Muscle layer of colon (tissue), 2 donors: ENCODE data around the gene PTGR2.
"Not testable (repeated sequence)": the region's sequence is repeated elsewhere in the genome, so short reads cannot be mapped to it uniquely, and the experiment has no call there.

Source experiments
- H3K27ac ChIP-seq: one replicate; pipeline ENCODE4 v1.7.0; 2013; ENCODE audit warnings: low read depth, mild to moderate bottlenecking, low read length, moderate library complexity
- H3K27me3 ChIP-seq, 2 donors: one replicate each; pipeline ENCODE4 v1.7.0; 2013; ENCODE audit warnings: low read length in 2 of 2, mild to moderate bottlenecking in 2 of 2; ENCODE audit not compliant: insufficient read depth in 2 of 2, control insufficient read depth in 1 of 2
- H3K36me3 ChIP-seq: one replicate; pipeline ENCODE4 v1.7.0; 2013; ENCODE audit warnings: mild to moderate bottlenecking, low read length; ENCODE audit not compliant: insufficient read depth
- H3K4me1 ChIP-seq: one replicate; pipeline ENCODE4 v1.7.0; 2013; ENCODE audit warnings: mild to moderate bottlenecking, low read length; ENCODE audit not compliant: insufficient read depth
- H3K4me3 ChIP-seq, 2 donors: one replicate each; pipeline ENCODE4 v1.7.0; 2013; ENCODE audit warnings: low read length in 2 of 2, low read depth in 1 of 2, mild to moderate bottlenecking in 1 of 2, moderate library complexity in 1 of 2
- H3K9ac ChIP-seq: one replicate; pipeline ENCODE4 v1.7.0; 2013; ENCODE audit warnings: low read length
- H3K9me3 ChIP-seq: one replicate; pipeline ENCODE4 v1.7.0; 2013; ENCODE audit warnings: mild to moderate bottlenecking, low read length
- donor health status: abdominal sarcoma.
- donor health status: Adenocarcinoma of cecum.

The PTGR2 gene

GRCh38 chr14:73818821-73819220 is 32.8 kb upstream of the PTGR2 start:
- no peak overlapping the region for H3K27ac ChIP-seq
- no peaks in the 10 kb centered on the region for H3K4me1 ChIP-seq
- no peaks in the 10 kb centered on the region for H3K9me3 ChIP-seq
- no peaks in the 10 kb centered on the region for H3K27me3 ChIP-seq
- no peak overlapping the region for H3K9ac ChIP-seq
- no peaks in the 10 kb centered on the region for H3K36me3 ChIP-seq
- no peak overlapping the region for H3K4me3 ChIP-seq

GRCh38 chr14:73820631-73821030 is 31.0 kb upstream of the PTGR2 start:
- H3K4me1 ChIP-seq, result no peaks in the 10 kb centered on the region
- no peak overlapping the region for H3K9ac ChIP-seq
- H3K27me3 ChIP-seq, result no peaks in the 10 kb centered on the region
- no peak overlapping the region for H3K27ac ChIP-seq
- no peaks in the 10 kb centered on the region for H3K36me3 ChIP-seq
- H3K9me3 ChIP-seq, result no peaks in the 10 kb centered on the region
- no peak overlapping the region for H3K4me3 ChIP-seq

GRCh38 chr14:73823339-73823885 is 28.2 kb upstream of the PTGR2 start:
- no peak overlapping the region for H3K9ac ChIP-seq
- no peaks in the 10 kb centered on the region for H3K36me3 ChIP-seq
- H3K27ac ChIP-seq, result no peak overlapping the region
- H3K27me3 ChIP-seq, result no peaks in the 10 kb centered on the region
- H3K4me1 ChIP-seq, result no peaks in the 10 kb centered on the region
- H3K4me3 ChIP-seq, result no peak overlapping the region
- no peaks in the 10 kb centered on the region for H3K9me3 ChIP-seq

- Histone ChIP-seq H3K36me3 (no peaks in the 10 kb centered on the region), H3K9me3 (no peaks in the 10 kb centered on the region), H3K4me1 (no peaks in the 10 kb centered on the region), H3K4me3 (no peak overlapping the region), H3K27ac (no peak overlapping the region), H3K9ac (no peak overlapping the region), H3K27me3 (no peaks in the 10 kb centered on the region)
Measured at GRCh38 chr14:73824127-73824526, 27.5 kb upstream of the PTGR2 start.

GRCh38 chr14:73824536-73824935 is 27.1 kb upstream of the PTGR2 start:
- Histone ChIP-seq H3K4me1 (no peaks in the 10 kb centered on the region), H3K9me3 (no peaks in the 10 kb centered on the region), H3K4me3 (no peak overlapping the region), H3K9ac (no peak overlapping the region), H3K27ac (no peak overlapping the region), H3K36me3 (no peaks in the 10 kb centered on the region), H3K27me3 (no peaks in the 10 kb centered on the region)

- Histone ChIP-seq H3K27me3 (no peaks in the 10 kb centered on the region), H3K9me3 (no peaks in the 10 kb centered on the region), H3K4me3 (no peak overlapping the region), H3K9ac (no peak overlapping the region), H3K36me3 (no peaks in the 10 kb centered on the region), H3K4me1 (no peaks in the 10 kb centered on the region), H3K27ac (peak overlapping the region; percentile 34)
Measured at GRCh38 chr14:73825551-73826188, 26.0 kb upstream of the PTGR2 start.

- H3K9me3 ChIP-seq, H3K4me1 ChIP-seq, H3K27ac ChIP-seq, H3K4me3 ChIP-seq, H3K36me3 ChIP-seq, H3K27me3 ChIP-seq, H3K9ac ChIP-seq: not testable (repeated sequence)
Measured at GRCh38 chr14:73827190-73827589, 24.4 kb upstream of the PTGR2 start.

GRCh38 chr14:73829071-73829470 is 22.6 kb upstream of the PTGR2 start:
- H3K4me1 ChIP-seq, result peaks cover 10% of the 10 kb centered on the region
- no peaks in the 10 kb centered on the region for H3K27me3 ChIP-seq
- H3K9me3 ChIP-seq, result no peaks in the 10 kb centered on the region
- H3K36me3 ChIP-seq, result no peaks in the 10 kb centered on the region
- H3K9ac ChIP-seq, result no peak overlapping the region
- H3K27ac ChIP-seq, result no peak overlapping the region
- H3K4me3 ChIP-seq, result no peak overlapping the region

- Histone ChIP-seq H3K4me1 (peaks cover 10% of the 10 kb centered on the region), H3K27ac (no peak overlapping the region), H3K27me3 (no peaks in the 10 kb centered on the region), H3K9me3 (no peaks in the 10 kb centered on the region), H3K36me3 (no peaks in the 10 kb centered on the region), H3K9ac (no peak overlapping the region), H3K4me3 (no peak overlapping the region)
Measured at GRCh38 chr14:73829526-73830431, 21.9 kb upstream of the PTGR2 start.

- Histone ChIP-seq H3K9me3 (no peaks in the 10 kb centered on the region), H3K4me3 (no peak overlapping the region), H3K27me3 (no peaks in the 10 kb centered on the region), H3K27ac (no peak overlapping the region), H3K36me3 (no peaks in the 10 kb centered on the region), H3K9ac (no peak overlapping the region), H3K4me1 (peaks cover 10% of the 10 kb centered on the region)
Measured at GRCh38 chr14:73833034-73833433, 18.6 kb upstream of the PTGR2 start.

GRCh38 chr14:73833530-73834260 is 17.9 kb upstream of the PTGR2 start:
- Histone ChIP-seq H3K4me1 (peaks cover 10% of the 10 kb centered on the region), H3K27me3 (no peaks in the 10 kb centered on the region)

More at GRCh38 chr14:73833530-73834260, 17.9 kb upstream of the PTGR2 start:
- H3K4me3 ChIP-seq, result no peak overlapping the region
- H3K36me3 ChIP-seq, result no peaks in the 10 kb centered on the region
- no peaks in the 10 kb centered on the region for H3K9me3 ChIP-seq
- no peak overlapping the region for H3K27ac ChIP-seq
- no peak overlapping the region for H3K9ac ChIP-seq
